GM18520 (cell line): ENCODE measurements around the gene KCNE3.

Experiments
- ATAC-seq: cut with Tn5 transposase; IDR thresholded peaks from one replicate; pipeline ENCODE4 v1.9.1; 2021; ENCODE audit not compliant: unreplicated experiment

Gene KCNE3

GRCh38 chr11:74471668-74472429 is 4.5 kb upstream of the KCNE3 start:
- ATAC-seq: no peak

- no peak for ATAC-seq
Measured at GRCh38 chr11:74471037-74471436, 3.7 kb upstream of the KCNE3 start.

GRCh38 chr11:74470526-74470925 is 3.2 kb upstream of the KCNE3 start:
- no peak for ATAC-seq

- ATAC-seq: no peak
Measured at GRCh38 chr11:74468936-74469335, 1.6 kb upstream of the KCNE3 start.

GRCh38 chr11:74468521-74468920 is 1.2 kb upstream of the KCNE3 start:
- ATAC-seq: no peak

GRCh38 chr11:74468058-74468457 is 709 bp upstream of the KCNE3 start:
- no peak for ATAC-seq

GRCh38 chr11:74465291-74465708 is 2.0 kb downstream of the KCNE3 start:
- ATAC-seq: no peak

GRCh38 chr11:74464746-74465145 is 2.6 kb downstream of the KCNE3 start:
- ATAC-seq: no peak

GRCh38 chr11:74463216-74463615 is 4.1 kb downstream of the KCNE3 start:
- ATAC-seq: no peak

- no peak for ATAC-seq
Measured at GRCh38 chr11:74462631-74463030, 4.7 kb downstream of the KCNE3 start.

- no peak for ATAC-seq
Measured at GRCh38 chr11:74462009-74462408, 5.3 kb downstream of the KCNE3 start.

GRCh38 chr11:74460481-74461154 is 6.7 kb downstream of the KCNE3 start:
- ATAC-seq: no peak

- ATAC-seq: no peak
Measured at GRCh38 chr11:74460065-74460464, 7.3 kb downstream of the KCNE3 start.

GRCh38 chr11:74459584-74459983 is 7.8 kb downstream of the KCNE3 start:
- no peak for ATAC-seq

GRCh38 chr11:74457356-74457755 is 10.0 kb downstream of the KCNE3 start:
- ATAC-seq: no peak

GRCh38 chr11:74453373-74453975 is 13.9 kb downstream of the KCNE3 start:
- no peak for ATAC-seq

- ATAC-seq: no peak
Measured at GRCh38 chr11:74452366-74452765, 15.0 kb downstream of the KCNE3 start.

GRCh38 chr11:74450318-74450717 is 17.0 kb downstream of the KCNE3 start:
- no peak for ATAC-seq

GRCh38 chr11:74449369-74449931 is 17.9 kb downstream of the KCNE3 start:
- no peak for ATAC-seq

GRCh38 chr11:74447720-74448119 is 19.6 kb downstream of the KCNE3 start:
- no peak for ATAC-seq

GRCh38 chr11:74446532-74446938 is 20.8 kb downstream of the KCNE3 start:
- no peak for ATAC-seq
